ENCODE measurements around the gene FEV. TPM values are rescaled to one million over a fixed set of nuclear protein-coding genes. Genes with fewer than 3 reads are reported as not detected.

The FEV gene
- total RNA-seq, 2 donors from 2014 or later, result not detected

GRCh38 chr2:219000569-219000960, 15.6 kb upstream of the FEV start:
- no peak for TF ChIP-seq CTCF (IDR thresholded peaks at IDR 0.05)
- no peak overlapping the region for H3K4me3 ChIP-seq
- H3K27ac ChIP-seq, result no peak overlapping the region
- no peaks in the 10 kb centered on the region for H3K9me3 ChIP-seq
- no peak for DNase-seq (ENCODE audit: low spot score)
- peaks cover 31% of the 10 kb centered on the region for H3K27me3 ChIP-seq (replicated peaks; ENCODE audit: insufficient read depth)
- ATAC-seq (ENCODE audit: insufficient number of reproducible peaks, low FRiP score, low read depth), result no peak
- no peaks in the 10 kb centered on the region for H3K36me3 ChIP-seq
- peaks cover 19 to 26% of the 10 kb centered on the region in 2 donors for H3K4me1 ChIP-seq (ENCODE audit: control insufficient read depth in 1 of 2, low read depth in 2 of 2)

GRCh38 chr2:218999881-219000568, 15.0 kb upstream of the FEV start:
- H3K36me3 ChIP-seq, result no peaks in the 10 kb centered on the region
- no peak for TF ChIP-seq CTCF (IDR thresholded peaks at IDR 0.05)
- H3K27ac ChIP-seq, result no peak overlapping the region
- DNase-seq (ENCODE audit: low spot score), result no peak
- H3K9me3 ChIP-seq, result no peaks in the 10 kb centered on the region
- H3K4me1 ChIP-seq (ENCODE audit: control insufficient read depth in 1 of 2, low read depth in 2 of 2), result peaks cover 19 to 26% of the 10 kb centered on the region in 2 donors
- no peak for ATAC-seq (ENCODE audit: insufficient number of reproducible peaks, low FRiP score, low read depth)
- H3K27me3 ChIP-seq (replicated peaks; ENCODE audit: insufficient read depth), result peaks cover 31% of the 10 kb centered on the region
- H3K4me3 ChIP-seq, result no peak overlapping the region

GRCh38 chr2:218999021-218999880, 14.3 kb upstream of the FEV start:
- H3K27me3 ChIP-seq (replicated peaks; ENCODE audit: insufficient read depth), result peaks cover 31% of the 10 kb centered on the region
- ATAC-seq (ENCODE audit: insufficient number of reproducible peaks, low FRiP score, low read depth), result no peak
- no peak overlapping the region for H3K4me3 ChIP-seq
- H3K4me1 ChIP-seq (ENCODE audit: control insufficient read depth in 1 of 2, low read depth in 2 of 2), result peaks cover 19 to 26% of the 10 kb centered on the region in 2 donors
- H3K9me3 ChIP-seq, result no peaks in the 10 kb centered on the region
- TF ChIP-seq CTCF (IDR thresholded peaks at IDR 0.05), result no peak
- no peak for DNase-seq (ENCODE audit: low spot score)
- no peaks in the 10 kb centered on the region for H3K36me3 ChIP-seq
- no peak overlapping the region for H3K27ac ChIP-seq

DNA sequence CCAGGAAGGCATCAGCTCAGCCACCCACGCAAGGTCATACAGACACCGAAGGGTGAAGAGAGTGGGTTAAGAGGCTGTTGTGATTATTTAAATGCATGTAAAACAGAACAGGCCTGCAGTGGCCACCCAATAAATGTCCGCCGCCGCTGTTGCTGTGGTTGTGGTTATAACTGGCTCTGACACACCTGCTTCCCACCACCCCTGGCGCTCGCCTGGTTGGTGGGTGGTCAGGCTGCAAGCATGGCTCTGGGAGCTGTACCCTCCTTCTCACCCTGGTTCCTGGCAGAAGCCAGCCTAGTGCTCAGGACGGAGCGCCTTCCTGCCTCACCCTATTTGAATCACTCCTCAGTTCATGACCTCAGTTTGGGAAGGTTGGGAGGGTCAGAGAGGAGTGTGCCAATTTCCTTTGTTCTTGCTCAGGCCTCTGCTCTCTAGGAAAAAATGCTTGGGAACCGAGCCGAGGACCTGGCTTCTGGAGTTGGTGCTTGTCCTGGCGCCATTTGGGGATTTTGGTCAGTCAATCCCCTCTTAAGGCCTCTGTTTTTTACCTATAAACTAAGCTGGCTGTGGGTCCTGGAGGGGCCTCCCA, 13.5 kb upstream of the FEV start:
- Histone ChIP-seq H3K4me3 (no peak overlapping the region), H3K27ac (no peak overlapping the region), H3K4me1 (ENCODE audit: control insufficient read depth in 1 of 2, low read depth in 2 of 2) (peaks cover 23 to 34% of the 10 kb centered on the region in 2 donors), H3K9me3 (no peaks in the 10 kb centered on the region), H3K36me3 (no peaks in the 10 kb centered on the region), H3K27me3 (replicated peaks; ENCODE audit: insufficient read depth) (peaks cover 29% of the 10 kb centered on the region)
- TF ChIP-seq CTCF (IDR thresholded peaks at IDR 0.05), result no peak
- ATAC-seq (ENCODE audit: insufficient number of reproducible peaks, low FRiP score, low read depth) (no peak), DNase-seq (ENCODE audit: low spot score) (no peak)

- Histone ChIP-seq H3K27me3 (replicated peaks; ENCODE audit: insufficient read depth) (peaks cover 26% of the 10 kb centered on the region), H3K4me1 (ENCODE audit: control insufficient read depth in 1 of 2, low read depth in 2 of 2) (peaks cover 21 to 37% of the 10 kb centered on the region in 2 donors), H3K36me3 (no peaks in the 10 kb centered on the region), H3K9me3 (no peaks in the 10 kb centered on the region), H3K27ac (no peak overlapping the region), H3K4me3 (no peak overlapping the region)
- ATAC-seq (ENCODE audit: insufficient number of reproducible peaks, low FRiP score, low read depth) (no peak), DNase-seq (ENCODE audit: low spot score) (no peak)
- TF ChIP-seq CTCF (IDR thresholded peaks at IDR 0.05), result no peak
These were observed 12.7 kb upstream of the FEV start for GRCh38 chr2:218997731-218998130.
